Ishikawa (cell line): Measurements from ENCODE around the gene KIF17.

Experiments
- CEBPB ChIP-seq: IDR thresholded peaks from 2 replicates; pipeline ENCODE4 v1.6.1; 2012
- REST ChIP-seq: IDR thresholded peaks from 2 replicates; pipeline ENCODE4 v1.6.1; 2012; ENCODE audit warnings: low read depth, mild to moderate bottlenecking
- TAF1 ChIP-seq: IDR thresholded peaks from 2 replicates; pipeline ENCODE4 v1.6.1; 2012; ENCODE audit warnings: low read depth, mild to moderate bottlenecking
- YY1 ChIP-seq: IDR thresholded peaks from 2 replicates; pipeline ENCODE4 v1.6.1; 2012; ENCODE audit warnings: low read depth

GRCh38 chr1:20702416-20702815 is 15.4 kb downstream of the KIF17 start:
- TF ChIP-seq TAF1 (no peak), REST (no peak), YY1 (no peak), CEBPB (no peak)
